ENCODE data around the gene CYFIP2.

GRCh38 chr5:157356576-157356975 lies 90.7 kb downstream of the CYFIP2 start:
- no peak for TF ChIP-seq EZH2 (IDR thresholded peaks at IDR 0.05; ENCODE audit: borderline replicate concordance, low read length)
- no peak for TF ChIP-seq CTCF (IDR thresholded peaks at IDR 0.05; ENCODE audit: low read length)
